CD4-positive, alpha-beta T cell treated with Interleukin-17A for 1 hour (primary cell): ENCODE results near the gene YIF1A.
A peak's percentile ranks its signal among the peaks of the same experiment; 100 is the strongest.
"Not testable (repeated sequence)": the region's sequence is repeated elsewhere in the genome, so short reads cannot be mapped to it uniquely, and the experiment has no call there.

Source experiments
- DNase-seq: peaks from one replicate; pipeline ENCODE4 v3.0.0-alpha.2; 2020

YIF1A gene

GRCh38 chr11:66267379-66268243, 21.3 kb downstream of the YIF1A start:
- peak; percentile 90 for DNase-seq

DNA sequence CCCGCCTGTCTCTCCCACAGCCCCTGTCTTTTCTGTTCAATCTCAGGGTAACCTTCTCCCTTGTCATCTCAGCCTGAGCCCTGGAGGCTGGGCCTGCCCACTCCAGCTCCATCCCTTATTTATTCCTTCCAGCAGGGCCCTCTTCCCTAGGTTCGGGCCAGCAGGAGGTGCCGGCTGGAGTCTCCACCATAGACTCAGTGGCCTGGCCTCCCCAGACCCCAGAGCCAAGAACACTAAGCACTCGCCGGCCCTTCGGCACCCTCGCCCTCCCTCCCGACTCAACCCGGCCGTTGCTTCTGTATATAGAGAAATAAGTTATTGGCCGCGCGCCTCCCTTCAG, 21.9 kb downstream of the YIF1A start:
- DNase-seq = no peak

- no peak for DNase-seq
Observed at GRCh38 chr11:66266378-66267038, 22.4 kb downstream of the YIF1A start.

- DNase-seq = no peak
Observed at GRCh38 chr11:66265531-66266377, 23.2 kb downstream of the YIF1A start.

GRCh38 chr11:66264914-66265313, 24.0 kb downstream of the YIF1A start:
- DNase-seq = peak; percentile 50

- DNase-seq = no peak
Observed at GRCh38 chr11:66264383-66264782, 24.6 kb downstream of the YIF1A start.

DNA sequence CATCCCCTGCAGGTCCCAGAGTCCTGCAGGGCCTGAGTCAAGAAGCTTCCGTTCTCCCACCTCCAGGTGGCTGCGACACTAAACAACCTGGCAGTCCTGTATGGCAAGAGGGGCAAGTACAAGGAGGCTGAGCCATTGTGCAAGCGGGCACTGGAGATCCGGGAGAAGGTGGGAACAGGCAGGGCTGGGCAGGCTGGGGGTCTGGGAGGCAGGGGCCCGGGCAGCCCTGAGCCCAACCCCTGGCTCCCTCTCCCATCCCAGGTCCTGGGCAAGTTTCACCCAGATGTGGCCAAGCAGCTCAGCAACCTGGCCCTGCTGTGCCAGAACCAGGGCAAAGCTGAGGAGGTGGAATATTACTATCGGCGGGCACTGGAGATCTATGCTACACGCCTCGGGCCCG, 25.2 kb downstream of the YIF1A start:
- DNase-seq = no peak

DNA sequence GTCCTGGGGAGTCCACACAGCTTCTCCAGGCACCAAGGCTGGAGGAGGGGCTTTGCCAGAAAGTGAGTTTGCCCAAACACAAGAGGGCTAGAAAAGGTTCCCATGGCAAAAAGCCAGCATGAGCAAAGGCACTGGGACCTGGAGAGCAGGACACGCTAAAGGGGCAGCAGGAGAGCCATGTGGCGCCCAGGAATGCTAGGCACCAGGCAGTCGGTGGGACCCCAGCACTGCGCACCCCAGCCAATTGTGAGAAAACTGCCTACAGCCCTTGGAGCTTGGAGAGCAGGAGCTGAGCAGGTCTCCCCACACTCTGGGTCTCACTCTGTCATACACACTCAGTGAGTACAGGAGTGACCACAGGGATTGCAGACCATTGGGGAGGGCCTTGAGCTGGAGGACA, 25.7 kb downstream of the YIF1A start:
- DNase-seq = no peak

GRCh38 chr11:66262696-66263095, 26.2 kb downstream of the YIF1A start:
- DNase-seq = no peak

GRCh38 chr11:66262191-66262590, 26.8 kb downstream of the YIF1A start:
- DNase-seq = no peak

- no peak for DNase-seq
Observed at GRCh38 chr11:66261578-66261977, 27.4 kb downstream of the YIF1A start.

DNA sequence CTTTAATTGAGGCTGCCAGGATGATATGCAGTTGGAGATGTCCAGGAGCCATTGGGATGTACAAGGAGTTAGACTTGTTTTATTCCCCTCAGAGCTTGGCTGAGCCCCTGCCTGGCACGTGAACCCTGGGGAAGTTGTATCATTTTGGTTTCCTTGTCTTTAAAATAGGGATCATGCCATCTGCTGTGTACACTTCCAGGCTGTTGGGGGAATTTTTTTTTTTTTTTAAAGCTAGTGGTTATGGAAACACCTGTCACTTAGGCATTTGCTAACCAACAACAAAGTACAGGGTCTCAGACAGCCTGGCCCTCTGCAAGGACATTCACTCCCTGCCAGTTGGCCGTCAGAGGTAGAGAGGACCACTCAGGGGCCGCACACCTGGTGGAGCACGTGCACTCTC, 29.0 kb downstream of the YIF1A start:
- DNase-seq = no peak

GRCh38 chr11:66259225-66259624, 29.7 kb downstream of the YIF1A start:
- no peak for DNase-seq

- no peak for DNase-seq
Observed at GRCh38 chr11:66258473-66258893, 30.5 kb downstream of the YIF1A start.

- DNase-seq = not testable (repeated sequence)
Observed at GRCh38 chr11:66253081-66253480, 35.9 kb downstream of the YIF1A start.

DNA sequence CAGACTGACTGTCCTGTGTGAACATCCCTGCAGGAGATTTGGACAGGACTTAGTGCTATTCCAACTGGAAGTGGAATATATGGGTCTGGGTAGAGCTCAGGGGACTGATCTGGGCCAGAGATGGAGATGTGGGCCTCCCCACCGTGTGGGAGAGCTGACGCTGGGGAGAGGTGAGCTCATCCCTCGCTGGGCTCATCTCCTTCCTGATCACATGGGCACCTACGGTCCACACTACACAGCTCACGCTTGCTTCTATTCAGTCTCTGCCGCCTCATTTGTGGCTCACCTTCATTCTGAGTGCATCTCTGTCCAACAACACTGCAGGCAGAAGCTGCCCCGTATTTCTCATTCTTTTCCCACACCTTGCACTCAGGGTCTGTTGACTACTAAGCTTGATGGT, 37.1 kb downstream of the YIF1A start:
- DNase-seq = no peak

- DNase-seq = no peak
Observed at GRCh38 chr11:66248903-66249302, 40.0 kb downstream of the YIF1A start.

GRCh38 chr11:66247801-66248200, 41.1 kb downstream of the YIF1A start:
- DNase-seq = no peak

GRCh38 chr11:66247295-66247694, 41.6 kb downstream of the YIF1A start:
- DNase-seq = no peak

DNA sequence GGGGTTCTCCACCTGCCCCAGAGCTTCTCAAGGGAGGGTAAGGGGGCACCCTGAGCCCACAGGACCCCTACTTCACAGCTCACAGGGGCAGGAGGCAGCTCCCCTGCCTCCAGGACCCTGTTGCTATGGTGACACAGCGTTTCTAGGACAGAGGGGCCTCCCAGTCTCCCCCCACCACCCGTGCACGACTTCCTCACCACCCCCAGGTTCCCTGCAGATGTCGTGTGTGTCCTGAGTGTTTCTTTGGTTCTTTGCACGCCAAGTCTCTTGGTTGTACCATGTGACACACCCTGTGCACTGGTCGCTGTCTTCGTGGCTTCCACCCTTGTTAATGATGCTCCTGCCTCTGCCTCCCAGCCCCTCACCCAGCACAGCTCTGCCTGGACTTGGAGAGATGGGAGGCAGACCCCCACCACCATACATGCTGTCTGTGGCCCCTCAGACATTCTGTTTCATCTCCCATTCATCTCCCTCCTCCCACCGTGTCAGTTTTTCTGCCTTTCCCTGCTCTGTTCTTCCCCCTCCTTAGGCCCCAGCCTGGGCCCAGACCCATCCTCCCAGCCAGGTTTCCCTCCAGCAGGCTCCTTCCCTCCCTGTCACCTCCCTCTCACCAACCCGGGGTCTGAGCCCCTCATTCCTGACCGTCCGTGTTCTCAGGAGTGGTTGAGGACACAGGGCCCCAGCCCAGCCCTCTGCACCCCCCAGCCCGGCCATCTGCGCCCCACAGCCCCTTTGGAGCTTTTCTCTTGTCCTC, 45.0 kb downstream of the YIF1A start:
- DNase-seq = no peak

GRCh38 chr11:66242095-66242765, 46.7 kb downstream of the YIF1A start:
- no peak for DNase-seq

DNA sequence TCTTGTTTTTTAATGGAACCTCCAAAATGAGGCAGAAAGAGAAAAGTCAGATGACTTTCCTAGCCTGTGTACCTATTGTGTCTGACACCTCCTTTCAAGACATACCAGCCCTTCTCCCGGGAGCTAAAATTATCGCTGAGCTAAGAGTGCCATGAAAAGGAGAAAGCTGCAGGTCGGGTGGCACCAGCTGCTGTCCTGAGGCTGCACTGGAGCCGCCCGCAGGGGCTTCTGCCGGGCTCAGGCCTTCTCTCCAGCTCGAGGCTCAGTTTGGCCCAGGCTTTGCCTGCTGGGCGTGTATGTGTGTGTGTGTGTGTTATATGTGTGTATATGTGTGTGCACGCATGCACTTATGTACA, 48.2 kb downstream of the YIF1A start:
- DNase-seq = no peak
